Measurements from ENCODE around the gene MSRB1.

DNA sequence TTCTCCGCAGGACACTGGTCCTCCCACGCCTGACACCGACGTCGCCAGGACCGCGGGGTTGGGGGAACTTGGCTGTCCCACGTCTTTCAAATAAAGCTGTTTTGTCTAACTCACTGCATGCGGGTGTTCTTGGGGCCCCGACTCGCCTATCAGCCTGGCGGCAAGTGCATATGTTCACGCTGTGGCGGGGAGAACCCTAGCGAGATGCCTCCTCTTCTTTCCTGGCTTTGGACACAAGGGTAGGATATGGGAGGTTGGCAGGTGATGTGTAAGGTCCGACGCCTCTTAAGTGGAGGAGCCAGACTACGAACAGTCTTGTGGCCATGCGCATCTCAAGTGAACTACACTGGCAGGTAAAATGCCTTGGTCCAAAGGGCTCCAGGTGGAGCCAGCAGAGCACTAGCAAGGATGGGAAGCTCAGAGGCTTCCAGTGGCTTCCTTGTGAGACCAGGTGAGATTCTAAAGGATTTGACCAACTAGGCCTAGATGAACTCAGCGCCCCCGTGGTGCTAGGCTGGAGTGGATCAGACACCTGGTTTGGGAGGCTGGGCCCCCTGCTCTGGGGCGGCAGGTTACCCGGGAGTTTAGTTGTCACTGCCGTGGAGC lies 22.5 kb upstream of the MSRB1 start:
- TF ChIP-seq, protein P1, sequence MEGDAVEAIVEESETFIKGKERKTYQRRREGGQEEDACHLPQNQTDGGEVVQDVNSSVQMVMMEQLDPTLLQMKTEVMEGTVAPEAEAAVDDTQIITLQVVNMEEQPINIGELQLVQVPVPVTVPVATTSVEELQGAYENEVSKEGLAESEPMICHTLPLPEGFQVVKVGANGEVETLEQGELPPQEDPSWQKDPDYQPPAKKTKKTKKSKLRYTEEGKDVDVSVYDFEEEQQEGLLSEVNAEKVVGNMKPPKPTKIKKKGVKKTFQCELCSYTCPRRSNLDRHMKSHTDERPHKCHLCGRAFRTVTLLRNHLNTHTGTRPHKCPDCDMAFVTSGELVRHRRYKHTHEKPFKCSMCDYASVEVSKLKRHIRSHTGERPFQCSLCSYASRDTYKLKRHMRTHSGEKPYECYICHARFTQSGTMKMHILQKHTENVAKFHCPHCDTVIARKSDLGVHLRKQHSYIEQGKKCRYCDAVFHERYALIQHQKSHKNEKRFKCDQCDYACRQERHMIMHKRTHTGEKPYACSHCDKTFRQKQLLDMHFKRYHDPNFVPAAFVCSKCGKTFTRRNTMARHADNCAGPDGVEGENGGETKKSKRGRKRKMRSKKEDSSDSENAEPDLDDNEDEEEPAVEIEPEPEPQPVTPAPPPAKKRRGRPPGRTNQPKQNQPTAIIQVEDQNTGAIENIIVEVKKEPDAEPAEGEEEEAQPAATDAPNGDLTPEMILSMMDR (IDR thresholded peaks at IDR 0.05; ENCODE audit: borderline replicate concordance, extremely low read depth, low read length, poor library complexity, severe bottlenecking), result no peak
- no peak for TF ChIP-seq EZH2 (IDR thresholded peaks at IDR 0.05; ENCODE audit: borderline replicate concordance, low read depth, low read length, severe bottlenecking)
